Testis (tissue), 2 donors: ENCODE data around the gene EHD4.

Experiments used
- CTCF ChIP-seq, 3 experiments: fragments of 450-650 bp in 2 of 3; fragments of 200-600 bp in 1 of 3; sonication (generic) in 1 of 3; IDR thresholded peaks; one replicate each; pipeline ENCODE4 v1.5.1; 2016 to 2019; ENCODE audit warnings: antibody characterized with exemption in 3 of 3, mild to moderate bottlenecking in 2 of 3, moderate library complexity in 1 of 3
- POLR2A ChIP-seq: fragments of 450-650 bp; IDR thresholded peaks from one replicate; pipeline ENCODE4 v1.6.1; 2017; ENCODE audit warnings: antibody characterized with exemption, mild to moderate bottlenecking, moderate library complexity

DNA sequence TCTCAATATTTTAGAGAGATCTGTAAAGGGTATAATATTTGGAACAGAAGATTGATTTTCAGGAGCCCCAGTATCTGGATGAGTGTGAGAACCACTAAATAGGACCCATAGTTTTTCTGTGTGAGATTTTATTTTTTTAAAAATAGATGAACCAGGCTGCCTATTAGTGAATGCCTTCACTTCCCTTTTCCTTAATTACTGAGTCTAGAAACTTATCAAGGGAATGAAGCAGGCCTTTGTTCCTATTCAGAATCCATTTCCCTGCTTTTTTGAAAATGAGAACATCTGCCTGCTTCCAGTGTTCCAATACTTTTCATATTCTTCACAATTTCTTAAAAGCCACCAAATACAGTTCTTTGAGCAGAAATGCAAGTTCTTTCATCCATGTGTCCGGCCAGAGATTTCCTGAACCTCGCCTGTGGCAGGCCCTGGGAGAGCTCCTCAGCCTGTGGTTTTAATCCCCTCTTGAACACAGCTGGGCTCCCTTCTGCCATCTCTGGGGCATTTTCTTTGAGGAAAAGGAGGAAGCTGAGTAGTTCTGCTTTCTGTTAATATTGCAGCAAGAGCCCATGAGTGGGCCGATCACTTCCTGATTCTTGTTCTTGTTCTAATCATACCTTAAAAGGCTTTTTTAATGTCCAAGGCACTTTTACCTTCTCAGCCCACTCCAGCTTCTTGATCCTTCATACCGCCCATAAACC is 4.7 kb downstream of the EHD4 start:
- TF ChIP-seq CTCF (IDR thresholded peaks at IDR 0.05), result no peak
- TF ChIP-seq POLR2A, result no peak
